ENCODE results near the gene PCSK6.

DNA sequence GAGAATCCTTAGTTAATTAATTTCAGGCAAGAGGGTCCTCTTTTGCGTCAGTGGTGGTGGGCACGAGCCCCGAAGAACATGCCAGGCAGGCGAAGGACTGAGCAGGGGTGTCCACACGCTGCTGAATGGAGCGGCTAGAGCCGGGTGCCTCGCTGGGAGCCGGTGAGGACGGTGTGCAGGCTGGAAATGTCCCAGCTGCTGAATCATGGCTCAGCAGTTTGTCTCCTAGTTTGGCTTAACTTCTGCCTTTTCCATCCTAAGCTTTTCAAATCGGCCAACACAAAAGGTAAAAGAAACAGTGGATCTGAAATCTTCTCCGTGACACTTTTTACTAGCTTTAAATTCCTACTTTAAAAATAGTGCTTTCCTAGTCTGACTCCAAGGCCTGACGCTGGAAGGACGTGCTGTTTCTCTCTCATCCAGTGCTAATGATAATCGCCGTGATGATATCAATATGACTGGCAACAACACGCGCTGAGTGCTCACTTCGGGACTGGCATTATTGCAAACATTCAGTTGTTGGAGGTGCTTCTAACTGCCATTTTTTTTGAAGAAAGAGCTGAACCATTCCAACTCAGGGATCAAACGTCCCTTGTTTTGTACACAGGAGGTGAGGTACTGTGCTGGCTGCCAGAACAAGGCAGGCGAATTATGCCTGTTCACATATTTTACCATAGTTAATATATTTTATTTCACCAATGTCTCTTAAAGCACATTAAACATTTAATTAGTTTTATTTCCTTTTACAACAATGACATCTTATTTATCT, 19.8 kb downstream of the PCSK6 start:
- TF ChIP-seq CTCF (IDR thresholded peaks at IDR 0.05) (no peak), POLR2A (IDR thresholded peaks at IDR 0.05) (no peak)
